Neural crest cell (in vitro differentiated cells): ENCODE data around the gene RET. TPM values are rescaled to one million over a fixed set of nuclear protein-coding genes. Genes with fewer than 3 reads are reported as not detected.

ENCODE experiments used
- DNase-seq: peaks from one replicate; pipeline ENCODE4 v3.0.0; 2021; ENCODE audit warnings: low read depth, mixed read lengths, low spot score
- H3K27ac Mint-ChIP-seq: one replicate; pipeline ENCODE4 v1.8.0; 2021; ENCODE audit warnings: mild to moderate bottlenecking, mixed read lengths; ENCODE audit not compliant: unreplicated experiment
- H3K27me3 Mint-ChIP-seq: 2 replicates; pipeline ENCODE4 v1.8.0; 2021; ENCODE audit warnings: low read depth, mild to moderate bottlenecking, mixed read lengths
- H3K36me3 Mint-ChIP-seq: 2 replicates; pipeline ENCODE4 v1.8.0; 2021; ENCODE audit warnings: low read depth, mild to moderate bottlenecking, mixed read lengths
- H3K4me1 Mint-ChIP-seq: 2 replicates; pipeline ENCODE4 v1.8.0; 2021; ENCODE audit warnings: mixed read lengths
- H3K4me3 Mint-ChIP-seq: one replicate; pipeline ENCODE4 v1.8.0; 2021; ENCODE audit warnings: mild to moderate bottlenecking, mixed read lengths
- H3K9me3 Mint-ChIP-seq: 2 replicates; pipeline ENCODE4 v1.8.0; 2021; ENCODE audit warnings: mixed read lengths
- CTCF ChIP-seq: fragments of 200-600 bp; sonication (generic); conservative IDR thresholded peaks from 2 replicates; pipeline ENCODE4 v1.5.0; 2021; ENCODE audit warnings: antibody characterized with exemption, mild to moderate bottlenecking
- total RNA-seq: library from RNA; stranded (reverse); gene quantifications from 2 replicates; pipeline ENCODE4 v1.2.1, GENCODE V29; 2021

The RET gene
- total RNA-seq, 1 donor from 2014 or later: 1.6 TPM

DNA sequence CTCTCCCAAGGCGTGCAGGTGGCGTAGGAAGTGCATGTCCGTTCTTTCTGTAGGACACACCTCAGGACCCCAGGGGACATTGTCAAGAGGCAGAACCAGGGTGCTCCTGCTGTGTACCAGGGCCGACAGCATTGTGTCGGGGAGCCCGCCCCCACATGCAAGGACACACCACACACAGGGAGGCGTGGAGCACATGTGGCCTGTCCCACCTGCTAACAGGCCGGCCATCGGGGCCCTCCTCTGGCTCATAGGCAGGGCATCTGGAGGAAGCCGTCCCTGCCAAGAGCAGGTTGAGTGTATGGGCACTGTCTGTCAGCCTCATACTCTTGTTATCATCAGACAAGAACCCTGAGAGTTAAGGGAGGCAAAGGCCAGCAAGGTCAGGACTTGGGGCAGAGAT, 12.7 kb downstream of the RET start:
- H3K27ac Mint-ChIP-seq: no peak overlapping the region
- no peak overlapping the region for H3K4me3 Mint-ChIP-seq
- DNase-seq: no peak
- H3K4me1 Mint-ChIP-seq: no peaks in the 10 kb centered on the region
- no peaks in the 10 kb centered on the region for H3K36me3 Mint-ChIP-seq
- no peaks in the 10 kb centered on the region for H3K9me3 Mint-ChIP-seq
- peaks cover 8% of the 10 kb centered on the region for H3K27me3 Mint-ChIP-seq
- no peak for TF ChIP-seq CTCF

- H3K9me3 Mint-ChIP-seq: no peaks in the 10 kb centered on the region
- no peaks in the 10 kb centered on the region for H3K4me1 Mint-ChIP-seq
- no peak overlapping the region for H3K27ac Mint-ChIP-seq
- H3K27me3 Mint-ChIP-seq: peaks cover 8% of the 10 kb centered on the region
- H3K4me3 Mint-ChIP-seq: no peak overlapping the region
- no peaks in the 10 kb centered on the region for H3K36me3 Mint-ChIP-seq
- no peak for TF ChIP-seq CTCF
- no peak for DNase-seq
These were observed 13.3 kb downstream of the RET start for GRCh38 chr10:43090188-43090587.

DNA sequence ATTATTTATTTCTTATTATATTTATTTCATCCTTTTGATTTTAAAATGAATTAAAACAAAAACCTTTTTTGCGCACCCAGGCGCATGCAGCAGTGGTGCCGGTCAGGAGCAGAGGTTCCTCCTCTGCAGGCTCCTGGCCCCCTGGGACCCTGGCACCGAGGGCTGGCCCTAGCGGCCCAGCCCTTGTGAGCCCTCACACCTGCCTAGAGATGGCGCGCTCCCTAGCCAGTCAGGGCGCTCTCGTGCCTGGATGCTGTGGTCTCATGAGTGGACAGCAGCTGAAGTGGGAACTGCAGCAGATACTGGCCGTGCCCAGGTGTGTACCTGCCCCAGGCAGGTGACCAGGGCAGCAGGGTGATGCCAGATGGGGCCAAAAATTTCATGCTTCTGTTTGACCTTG, 13.8 kb downstream of the RET start:
- Mint-ChIP-seq H3K36me3 (no peaks in the 10 kb centered on the region), H3K4me3 (no peak overlapping the region), H3K9me3 (no peaks in the 10 kb centered on the region), H3K27me3 (peaks cover 6% of the 10 kb centered on the region), H3K4me1 (no peaks in the 10 kb centered on the region), H3K27ac (no peak overlapping the region)
- no peak for DNase-seq
- TF ChIP-seq CTCF: no peak

- Mint-ChIP-seq H3K27ac (no peak overlapping the region), H3K9me3 (no peaks in the 10 kb centered on the region), H3K36me3 (no peaks in the 10 kb centered on the region), H3K4me3 (no peak overlapping the region), H3K4me1 (no peaks in the 10 kb centered on the region), H3K27me3 (peaks cover 6% of the 10 kb centered on the region)
- TF ChIP-seq CTCF: no peak
- no peak for DNase-seq
These were observed 15.0 kb downstream of the RET start for GRCh38 chr10:43091846-43092245.

GRCh38 chr10:43093423-43094076, 16.7 kb downstream of the RET start:
- Mint-ChIP-seq H3K9me3 (no peaks in the 10 kb centered on the region), H3K27ac (peak overlapping the region; percentile 69), H3K4me1 (no peaks in the 10 kb centered on the region), H3K27me3 (peaks cover 3% of the 10 kb centered on the region), H3K36me3 (no peaks in the 10 kb centered on the region), H3K4me3 (no peak overlapping the region)
- no peak for DNase-seq
- no peak for TF ChIP-seq CTCF
